ENCODE data around the gene IMP4. TPM values are rescaled to one million over a fixed set of nuclear protein-coding genes. Genes with fewer than 3 reads are reported as not detected.
A peak's percentile ranks its signal among the peaks of the same experiment; 100 is the strongest.

Gene IMP4
- total and polyA plus RNA-seq, 2 experiments from 2014 or later: 52.4 to 56.4 TPM

GRCh38 chr2:130334026-130334425 lies 8.7 kb upstream of the IMP4 start:
- Histone ChIP-seq H3K79me2 (no peaks in the 10 kb centered on the region), H3K4me1 (ENCODE audit: insufficient read depth) (peaks cover 7% of the 10 kb centered on the region), H3K9me3 (ENCODE audit: low read depth) (no peaks in the 10 kb centered on the region), H2AFZ (no peak overlapping the region), H3K9me2 (replicated peaks; ENCODE audit: insufficient read depth) (no peaks in the 10 kb centered on the region), H3K4me3 (no peak overlapping the region), H3K4me2 (no peak overlapping the region), H3K27ac (no peak overlapping the region), H3K36me3 (replicated peaks; ENCODE audit: insufficient read depth, low read depth) (no peaks in the 10 kb centered on the region), H4K20me1 (ENCODE audit: insufficient read depth, poor library complexity, severe bottlenecking) (no peaks in the 10 kb centered on the region), H3K27me3 (peaks cover 12% of the 10 kb centered on the region)
- WGBS (ENCODE audit: low lambda C conversion rate, missing lambda C conversion rate): 74% methylated on average over 6 of the region's 6 CpGs
- TF ChIP-seq CTCF (IDR thresholded peaks at IDR 0.05; ENCODE audit: poor library complexity) (no peak), EZH2phosphoT487 (IDR thresholded peaks at IDR 0.05; ENCODE audit: low read depth, severe bottlenecking, unreplicated experiment) (no peak), EZH2 (IDR thresholded peaks at IDR 0.05; ENCODE audit: borderline replicate concordance) (no peak)
- no peak for DNase-seq (ENCODE audit: low spot score)

GRCh38 chr2:130335226-130335625 lies 7.5 kb upstream of the IMP4 start:
- no peak overlapping the region for H3K4me2 ChIP-seq
- no peaks in the 10 kb centered on the region for H3K79me2 ChIP-seq
- no peak overlapping the region for H2AFZ ChIP-seq
- peaks cover 7% of the 10 kb centered on the region for H3K4me1 ChIP-seq (ENCODE audit: insufficient read depth)
- H3K36me3 ChIP-seq (replicated peaks; ENCODE audit: insufficient read depth, low read depth): no peaks in the 10 kb centered on the region
- H3K4me3 ChIP-seq: no peak overlapping the region
- H3K9me3 ChIP-seq (ENCODE audit: low read depth): no peaks in the 10 kb centered on the region
- peaks cover 12% of the 10 kb centered on the region for H3K27me3 ChIP-seq
- TF ChIP-seq EZH2phosphoT487 (IDR thresholded peaks at IDR 0.05; ENCODE audit: low read depth, severe bottlenecking, unreplicated experiment) (no peak), EZH2 (IDR thresholded peaks at IDR 0.05; ENCODE audit: borderline replicate concordance) (no peak), CTCF (IDR thresholded peaks at IDR 0.05; ENCODE audit: poor library complexity) (no peak)
- no peaks in the 10 kb centered on the region for H4K20me1 ChIP-seq (ENCODE audit: insufficient read depth, poor library complexity, severe bottlenecking)
- no peak for DNase-seq (ENCODE audit: low spot score)
- no peaks in the 10 kb centered on the region for H3K9me2 ChIP-seq (replicated peaks; ENCODE audit: insufficient read depth)
- no peak overlapping the region for H3K27ac ChIP-seq

GRCh38 chr2:130336150-130336876 lies 6.4 kb upstream of the IMP4 start:
- Histone ChIP-seq H3K4me3 (no peak overlapping the region), H2AFZ (no peak overlapping the region), H3K4me2 (peak overlapping the region; percentile 76), H4K20me1 (ENCODE audit: insufficient read depth, poor library complexity, severe bottlenecking) (no peaks in the 10 kb centered on the region), H3K27ac (peak overlapping the region; percentile 61), H3K36me3 (replicated peaks; ENCODE audit: insufficient read depth, low read depth) (no peaks in the 10 kb centered on the region), H3K27me3 (peaks cover 1% of the 10 kb centered on the region), H3K4me1 (ENCODE audit: insufficient read depth) (peaks cover 7% of the 10 kb centered on the region), H3K79me2 (peaks cover 5% of the 10 kb centered on the region), H3K9me2 (replicated peaks; ENCODE audit: insufficient read depth) (no peaks in the 10 kb centered on the region), H3K9me3 (ENCODE audit: low read depth) (no peaks in the 10 kb centered on the region)
- DNase-seq (ENCODE audit: low spot score): peak; percentile 3
- 79% methylated on average over 13 of the region's 13 CpGs for WGBS (ENCODE audit: low lambda C conversion rate, missing lambda C conversion rate)
- TF ChIP-seq CTCF (IDR thresholded peaks at IDR 0.05; ENCODE audit: poor library complexity) (no peak), EZH2 (IDR thresholded peaks at IDR 0.05; ENCODE audit: borderline replicate concordance) (no peak), EZH2phosphoT487 (IDR thresholded peaks at IDR 0.05; ENCODE audit: low read depth, severe bottlenecking, unreplicated experiment) (no peak)

Measured in hepatocyte (in vitro differentiated cells).